Spleen (tissue), 11 donors: ENCODE results near the gene GATD1. TPM values are rescaled to one million over a fixed set of nuclear protein-coding genes. Genes with fewer than 3 reads are reported as not detected.

Source experiments
- DNase-seq: peaks from one replicate; pipeline ENCODE4 v3.0.0-alpha.2; 2020
- H3K27ac ChIP-seq, 8 donors: fragments of 200-600 bp; sonication (generic) in 7 of 8; 1 replicate in 4 of 8; 2 replicates in 4 of 8; pipeline versions ENCODE4 v1.5.0 to v1.8.0; 2016 to 2021; ENCODE audit warnings: inconsistent platforms in 4 of 8, mild to moderate bottlenecking in 4 of 8, moderate library complexity in 1 of 8
- H3K27me3 ChIP-seq, 7 donors: fragments of 200-600 bp; sonication (generic) in 6 of 7; replicated peaks in 1 of 7; 1 replicate in 4 of 7; 2 replicates in 3 of 7; pipeline versions ENCODE4 v1.5.0 to v1.8.0; 2016 to 2021; ENCODE audit warnings: inconsistent platforms in 3 of 7, mild to moderate bottlenecking in 1 of 7
- H3K36me3 ChIP-seq, 6 donors: fragments of 200-600 bp; sonication (generic) in 5 of 6; 1 replicate in 4 of 6; 2 replicates in 2 of 6; pipeline versions ENCODE4 v1.5.0 to v1.8.0; 2016 to 2021; ENCODE audit warnings: inconsistent platforms in 2 of 6
- H3K4me1 ChIP-seq, 6 donors: fragments of 200-600 bp; sonication (generic) in 5 of 6; 1 replicate in 3 of 6; 2 replicates in 3 of 6; pipeline versions ENCODE4 v1.5.0 to v1.8.0; 2016 to 2021; ENCODE audit warnings: inconsistent platforms in 3 of 6
- H3K4me3 ChIP-seq, 8 donors: fragments of 200-600 bp; sonication (generic) in 7 of 8; 1 replicate in 4 of 8; 2 replicates in 4 of 8; pipeline versions ENCODE4 v1.5.0 to v1.8.0; 2016 to 2021; ENCODE audit warnings: inconsistent platforms in 4 of 8, mild to moderate bottlenecking in 4 of 8, moderate library complexity in 2 of 8
- H3K9me3 ChIP-seq, 8 donors: fragments of 200-600 bp; sonication (generic) in 7 of 8; 1 replicate in 4 of 8; 2 replicates in 4 of 8; pipeline versions ENCODE4 v1.5.0 to v1.8.0; 2016 to 2021; ENCODE audit warnings: inconsistent platforms in 4 of 8
- POLR2A ChIP-seq, 3 donors: fragments of 450-650 bp; IDR thresholded peaks; one replicate each; pipeline ENCODE4 v1.5.1; 2017; ENCODE audit warnings: antibody characterized with exemption in 3 of 3, mild to moderate bottlenecking in 1 of 3
- POLR2AphosphoS5 ChIP-seq, 3 donors: sonication (generic); formaldehyde crosslinking; IDR thresholded peaks; one replicate each; pipeline ENCODE4 v1.5.1; 2017; ENCODE audit warnings: antibody characterized with exemption in 3 of 3
- WGBS, 5 donors: extraction: QIAGEN DNeasy Blood & Tissue Kit in 3 of 5; methylation state at CpG; one replicate each; pipeline versions ENCODE4 v1.1.5 to v1.1.7; 2013 to 2018; 5-methylcytosine and 5-hydroxymethylcytosine counted together
- intact Hi-C: fragments of 100-400 bp; cut with DNase I; formaldehyde crosslinking; loops from one replicate; pipeline ENCODE4 v1.15.0; 2023; ENCODE audit warnings: low total_unique reads
- polyA plus RNA-seq, 3 donors: library from polyadenylated mRNA; stranded (reverse); fragments of 200-250 nt; gene quantifications; one replicate each; pipeline ENCODE4 v1.2.1, GENCODE V29; 2013
- total RNA-seq, 7 donors: library from RNA; depleted of rRNA in 3 of 7; stranded (reverse); fragments of >200 nt in 3 of 7; fragmentation: NEBNext Ultra II Directional in 4 of 7; extraction: Animal tissue kit (Norgen Biotek cat#: 25700) in 4 of 7; gene quantifications; one replicate each; pipeline versions ENCODE4 v1.1.0 to v1.2.1, GENCODE V29; 2016 to 2021
- TF ChIP-seq, protein P1 (sequence below), 11 experiments: fragments of 200-600 bp in 7 of 11; fragments of 450-650 bp in 4 of 11; sonication (generic) in 4 of 11; IDR thresholded peaks in 8 of 11; conservative IDR thresholded peaks in 3 of 11; 1 replicate in 7 of 11; 2 replicates in 4 of 11; pipeline versions ENCODE4 v1.4.0 to v1.8.0; 2016 to 2021; ENCODE audit warnings: antibody characterized with exemption in 11 of 11, inconsistent platforms in 4 of 11, mild to moderate bottlenecking in 1 of 11
- donor health status: healthy with polysubstance abuse.
- donor health status: DM: no; HTN: no; CAD: no; lungs with moderate emphysema.
- donor health status: DM: no; HTN: no; CAD: no.
- donor health status: Bipolar disorder and iron deficiency.
- donor health status: healthy.
- donor health status: DM: no; HTN: no; CAD: no.
- donor health status: DM: yes; HTN: yes; CAD: no.

GATD1 gene
- total and polyA plus RNA-seq, 10 donors: 13.9 to 56.4 (median 35.9) TPM

- Histone ChIP-seq H3K36me3 (peaks cover 0 to 47% (median 32%) of the 10 kb centered on the region in 6 donors), H3K27ac (peak overlapping the region; percentile 74 to 100 (median 98)), H3K9me3 (no peaks in the 10 kb centered on the region), H3K4me3 (peak overlapping the region; percentile 58 to 97 (median 84)), H3K4me1 (peaks cover 16 to 61% (median 44%) of the 10 kb centered on the region in 6 donors), H3K27me3 (no peaks in the 10 kb centered on the region)
- 2 to 5% (median 3%) methylated on average over 31 to 47 of the region's 47 CpGs for WGBS, 5 donors
- DNase-seq: peak; percentile 99
- intact Hi-C loops: no loop called here
- TF ChIP-seq POLR2AphosphoS5 (IDR thresholded peaks at IDR 0.05) (peak; percentile 5 to 76 (median 46)), POLR2A (IDR thresholded peaks at IDR 0.05) (no peak)
- TF ChIP-seq, protein P1, sequence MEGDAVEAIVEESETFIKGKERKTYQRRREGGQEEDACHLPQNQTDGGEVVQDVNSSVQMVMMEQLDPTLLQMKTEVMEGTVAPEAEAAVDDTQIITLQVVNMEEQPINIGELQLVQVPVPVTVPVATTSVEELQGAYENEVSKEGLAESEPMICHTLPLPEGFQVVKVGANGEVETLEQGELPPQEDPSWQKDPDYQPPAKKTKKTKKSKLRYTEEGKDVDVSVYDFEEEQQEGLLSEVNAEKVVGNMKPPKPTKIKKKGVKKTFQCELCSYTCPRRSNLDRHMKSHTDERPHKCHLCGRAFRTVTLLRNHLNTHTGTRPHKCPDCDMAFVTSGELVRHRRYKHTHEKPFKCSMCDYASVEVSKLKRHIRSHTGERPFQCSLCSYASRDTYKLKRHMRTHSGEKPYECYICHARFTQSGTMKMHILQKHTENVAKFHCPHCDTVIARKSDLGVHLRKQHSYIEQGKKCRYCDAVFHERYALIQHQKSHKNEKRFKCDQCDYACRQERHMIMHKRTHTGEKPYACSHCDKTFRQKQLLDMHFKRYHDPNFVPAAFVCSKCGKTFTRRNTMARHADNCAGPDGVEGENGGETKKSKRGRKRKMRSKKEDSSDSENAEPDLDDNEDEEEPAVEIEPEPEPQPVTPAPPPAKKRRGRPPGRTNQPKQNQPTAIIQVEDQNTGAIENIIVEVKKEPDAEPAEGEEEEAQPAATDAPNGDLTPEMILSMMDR (IDR thresholded peaks at IDR 0.05 in 8 of 11, conservative IDR thresholded peaks at IDR 0.05 in 3 of 11): no peak
Observed at GRCh38 chr11:819943-820649, 42.8 kb upstream of the GATD1 start.

- peak; percentile 98 for DNase-seq
- 1% methylated on average over 47 to 96 of the region's 96 CpGs for WGBS, 5 donors
Observed at GRCh38 chr11:819129-819931, 42.0 kb upstream of the GATD1 start.

GRCh38 chr11:818396-819128, 41.3 kb upstream of the GATD1 start, which contains the start of gene PNPLA2:
PNPLA2 (plus strand) TSS chr11:818914; CDS start chr11:819719, 805 bp downstream.
- peak; percentile 79 for DNase-seq
- Histone ChIP-seq H3K4me3 (peak within 1 kb of the TSS; percentile 58 to 97 (median 84)), H3K27ac (peak within 1 kb of the TSS; percentile 74 to 100 (median 98)), H3K4me1 (peaks cover 16 to 47% (median 40%) of the 10 kb centered on the region in 6 donors), H3K9me3 (no peaks in the 10 kb centered on the region), H3K36me3 (peaks cover 0 to 47% (median 24%) of the 10 kb centered on the region in 6 donors), H3K27me3 (no peaks in the 10 kb centered on the region)
- WGBS, 5 donors: 28 to 55% (median 32%) methylated on average over 10 to 20 of the region's 20 CpGs
- intact Hi-C loops: no loop called here
- TF ChIP-seq POLR2AphosphoS5 (IDR thresholded peaks at IDR 0.05) (no peak), POLR2A (IDR thresholded peaks at IDR 0.05) (no peak)
- TF ChIP-seq, protein P1 (IDR thresholded peaks at IDR 0.05 in 8 of 11, conservative IDR thresholded peaks at IDR 0.05 in 3 of 11): no peak

More at GRCh38 chr11:819129-819931, 42.0 kb upstream of the GATD1 start:
- peak overlapping the region; percentile 58 to 97 (median 84) for H3K4me3 ChIP-seq
- intact Hi-C loops: no loop called here
- TF ChIP-seq, protein P1 (IDR thresholded peaks at IDR 0.05 in 8 of 11, conservative IDR thresholded peaks at IDR 0.05 in 3 of 11): peak in 10 of 11 experiments; percentile 19 to 63 (median 52)
- TF ChIP-seq POLR2AphosphoS5 (IDR thresholded peaks at IDR 0.05) (peak; percentile 90 to 94 (median 93)), POLR2A (IDR thresholded peaks at IDR 0.05) (peak; percentile 51 to 83 (median 62))
- peaks cover 0 to 47% (median 24%) of the 10 kb centered on the region in 6 donors for H3K36me3 ChIP-seq
- peaks cover 16 to 54% (median 43%) of the 10 kb centered on the region in 6 donors for H3K4me1 ChIP-seq
- H3K27me3 ChIP-seq: no peaks in the 10 kb centered on the region
- H3K9me3 ChIP-seq: no peaks in the 10 kb centered on the region
- peak overlapping the region; percentile 74 to 100 (median 98) for H3K27ac ChIP-seq
